Neural cell (in vitro differentiated cells): ENCODE measurements around the gene FNDC7. TPM values are rescaled to one million over a fixed set of nuclear protein-coding genes. Genes with fewer than 3 reads are reported as not detected.

Source experiments
- H2AFZ ChIP-seq: fragments of 200-600, 300-800 bp; sonication (generic), shearing (Covaris generic); 2 replicates; pipeline ENCODE4 v1.6.0; 2014; ENCODE audit warnings: low read depth, mild to moderate bottlenecking, antibody characterized with exemption, low read length, moderate library complexity
- H3F3A ChIP-seq: fragments of 200-600 bp; shearing (Covaris generic); 2 replicates; pipeline ENCODE4 v1.6.1; 2016; ENCODE audit warnings: mild to moderate bottlenecking, moderate library complexity, mixed read lengths, antibody characterized with exemption, low read length; ENCODE audit not compliant: insufficient read depth, poor library complexity, severe bottlenecking
- H3K27ac ChIP-seq: fragments of 200-600, 300-800 bp; sonication (generic), shearing (Covaris generic); 2 replicates; pipeline ENCODE4 v1.5.1; 2014; ENCODE audit warnings: mild to moderate bottlenecking, low read length, moderate library complexity
- H3K27me3 ChIP-seq: fragments of 300-800, 200-600 bp; sonication (generic), shearing (Covaris generic); 2 replicates; pipeline ENCODE4 v1.6.0; 2014; ENCODE audit warnings: mild to moderate bottlenecking, low read depth, low read length, moderate library complexity; ENCODE audit not compliant: insufficient read depth
- H3K36me3 ChIP-seq: fragments of 300-800, 200-600 bp; sonication (generic), shearing (Covaris generic); 2 replicates; pipeline ENCODE4 v1.5.1; 2014; ENCODE audit warnings: mild to moderate bottlenecking, antibody characterized with exemption, low read length, moderate library complexity; ENCODE audit not compliant: insufficient read depth
- H3K4me2 ChIP-seq: fragments of 300-800, 200-600 bp; sonication (generic), shearing (Covaris generic); 2 replicates; pipeline ENCODE4 v1.6.0; 2014; ENCODE audit warnings: mild to moderate bottlenecking, low read length
- H3K4me3 ChIP-seq: fragments of 300-800, 200-600 bp; sonication (generic), shearing (Covaris generic); 2 replicates; pipeline ENCODE4 v1.5.1; 2014; ENCODE audit warnings: mild to moderate bottlenecking, low read length, moderate library complexity
- H3K79me2 ChIP-seq: fragments of 200-600 bp; shearing (Covaris generic); replicated peaks from 2 replicates; pipeline ENCODE4 v1.6.0; 2014; ENCODE audit warnings: mild to moderate bottlenecking, low read length, moderate library complexity; ENCODE audit not compliant: insufficient read depth
- H3K9ac ChIP-seq: fragments of 300-800, 200-600 bp; sonication (generic), shearing (Covaris generic); 2 replicates; pipeline ENCODE4 v1.6.1; 2016; ENCODE audit warnings: mild to moderate bottlenecking, low read length, mixed read lengths
- H3K9me2 ChIP-seq: fragments of 200-600 bp; shearing (Covaris generic); 2 replicates; pipeline ENCODE4 v1.6.1; 2016; ENCODE audit warnings: mild to moderate bottlenecking, low read length, mixed read lengths; ENCODE audit not compliant: insufficient read depth
- H3K9me3 ChIP-seq: fragments of 200-600, 300-800 bp; sonication (generic), shearing (Covaris generic); 2 replicates; pipeline ENCODE4 v1.6.1; 2016; ENCODE audit warnings: mild to moderate bottlenecking, mixed run types, low read length, moderate library complexity, mixed read lengths
- H4K20me1 ChIP-seq: fragments of 200-600 bp; shearing (Covaris generic); 2 replicates; pipeline ENCODE4 v1.6.1; 2016; ENCODE audit warnings: mild to moderate bottlenecking, mixed run types; ENCODE audit not compliant: insufficient read depth
- EP300 ChIP-seq: fragments of 450-650 bp; conservative IDR thresholded peaks from 2 replicates; pipeline ENCODE4 v1.6.1; 2014; ENCODE audit warnings: antibody characterized with exemption, mild to moderate bottlenecking, moderate library complexity; ENCODE audit not compliant: poor library complexity, severe bottlenecking
- EZH2 ChIP-seq: fragments of 200-600, 300-800 bp; shearing (Covaris generic), sonication (generic); IDR thresholded peaks from 2 replicates; pipeline ENCODE4 v1.6.1; 2014; ENCODE audit warnings: antibody characterized with exemption, low read length, borderline replicate concordance, mild to moderate bottlenecking; ENCODE audit not compliant: insufficient read depth, poor library complexity, severe bottlenecking
- MXI1 ChIP-seq: fragments of 450-650 bp; conservative IDR thresholded peaks from 2 replicates; pipeline ENCODE4 v1.6.1; 2014; ENCODE audit warnings: antibody characterized with exemption, mild to moderate bottlenecking; ENCODE audit not compliant: poor library complexity, severe bottlenecking
- POLR2AphosphoS5 ChIP-seq: IDR thresholded peaks from 2 replicates; pipeline ENCODE4 v1.6.1; 2012
- RAD21 ChIP-seq: fragments of 450-650 bp; conservative IDR thresholded peaks from 2 replicates; pipeline ENCODE4 v1.6.1; 2014; ENCODE audit warnings: antibody characterized with exemption, mild to moderate bottlenecking, moderate library complexity
- SMC3 ChIP-seq: fragments of 450-650 bp; conservative IDR thresholded peaks from 2 replicates; pipeline ENCODE4 v1.6.1; 2014; ENCODE audit warnings: antibody characterized with exemption, mild to moderate bottlenecking, moderate library complexity; ENCODE audit not compliant: poor library complexity
- TAF1 ChIP-seq: IDR thresholded peaks from 2 replicates; pipeline ENCODE4 v1.6.1; 2012; ENCODE audit warnings: low read depth
- polyA plus RNA-seq: library from polyadenylated mRNA; depleted of rRNA; stranded (reverse); fragments of >200 nt; gene quantifications from 2 replicates; pipeline ENCODE4 v1.2.3, GENCODE V29; 2014
- TF ChIP-seq, protein P1 (sequence below): fragments of 450-650 bp; IDR thresholded peaks from 2 replicates; pipeline ENCODE4 v1.5.1; 2014; ENCODE audit warnings: antibody characterized with exemption, mild to moderate bottlenecking, moderate library complexity; ENCODE audit not compliant: poor library complexity, severe bottlenecking
- TF ChIP-seq, protein P2 (sequence below): IDR thresholded peaks from 2 replicates; pipeline ENCODE4 v1.6.1; 2012; ENCODE audit warnings: borderline replicate concordance

The FNDC7 gene
- polyA plus RNA-seq, 1 donor from 2014 or later = not detected

DNA sequence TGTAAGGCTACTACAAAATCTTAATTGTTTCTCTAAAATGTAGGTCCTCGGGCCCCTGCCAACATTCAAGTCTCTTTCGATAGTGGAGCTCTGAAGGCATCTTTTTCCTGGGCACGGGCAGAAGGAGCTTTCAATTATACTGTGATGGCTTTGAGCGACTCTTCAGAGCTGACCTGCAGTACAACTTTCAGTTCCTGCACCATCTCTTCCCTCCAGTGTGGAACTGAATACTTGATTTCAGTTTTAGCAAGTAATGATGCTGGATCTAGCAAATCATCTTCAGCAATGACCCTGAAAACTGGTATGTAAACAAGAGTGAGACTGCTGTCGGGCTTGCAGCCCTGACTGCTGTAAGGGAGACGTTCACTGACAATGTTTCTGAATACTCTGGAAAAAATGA, 9.6 kb downstream of the FNDC7 start:
- Histone ChIP-seq H3K79me2 (no peaks in the 10 kb centered on the region), H3K9me2 (no peaks in the 10 kb centered on the region), H3K4me2 (no peak overlapping the region), H3F3A (no peaks in the 10 kb centered on the region), H3K27ac (no peak overlapping the region), H3K4me3 (no peak overlapping the region), H2AFZ (no peak overlapping the region), H3K27me3 (no peaks in the 10 kb centered on the region), H3K9me3 (no peaks in the 10 kb centered on the region), H3K36me3 (no peaks in the 10 kb centered on the region), H3K9ac (no peak overlapping the region), H4K20me1 (no peaks in the 10 kb centered on the region)
- TF ChIP-seq POLR2AphosphoS5 (no peak), SMC3 (no peak), TAF1 (no peak), RAD21 (no peak), EP300 (no peak), MXI1 (no peak), EZH2 (no peak)
- TF ChIP-seq, protein P1, sequence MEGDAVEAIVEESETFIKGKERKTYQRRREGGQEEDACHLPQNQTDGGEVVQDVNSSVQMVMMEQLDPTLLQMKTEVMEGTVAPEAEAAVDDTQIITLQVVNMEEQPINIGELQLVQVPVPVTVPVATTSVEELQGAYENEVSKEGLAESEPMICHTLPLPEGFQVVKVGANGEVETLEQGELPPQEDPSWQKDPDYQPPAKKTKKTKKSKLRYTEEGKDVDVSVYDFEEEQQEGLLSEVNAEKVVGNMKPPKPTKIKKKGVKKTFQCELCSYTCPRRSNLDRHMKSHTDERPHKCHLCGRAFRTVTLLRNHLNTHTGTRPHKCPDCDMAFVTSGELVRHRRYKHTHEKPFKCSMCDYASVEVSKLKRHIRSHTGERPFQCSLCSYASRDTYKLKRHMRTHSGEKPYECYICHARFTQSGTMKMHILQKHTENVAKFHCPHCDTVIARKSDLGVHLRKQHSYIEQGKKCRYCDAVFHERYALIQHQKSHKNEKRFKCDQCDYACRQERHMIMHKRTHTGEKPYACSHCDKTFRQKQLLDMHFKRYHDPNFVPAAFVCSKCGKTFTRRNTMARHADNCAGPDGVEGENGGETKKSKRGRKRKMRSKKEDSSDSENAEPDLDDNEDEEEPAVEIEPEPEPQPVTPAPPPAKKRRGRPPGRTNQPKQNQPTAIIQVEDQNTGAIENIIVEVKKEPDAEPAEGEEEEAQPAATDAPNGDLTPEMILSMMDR = no peak
- TF ChIP-seq, protein P2, sequence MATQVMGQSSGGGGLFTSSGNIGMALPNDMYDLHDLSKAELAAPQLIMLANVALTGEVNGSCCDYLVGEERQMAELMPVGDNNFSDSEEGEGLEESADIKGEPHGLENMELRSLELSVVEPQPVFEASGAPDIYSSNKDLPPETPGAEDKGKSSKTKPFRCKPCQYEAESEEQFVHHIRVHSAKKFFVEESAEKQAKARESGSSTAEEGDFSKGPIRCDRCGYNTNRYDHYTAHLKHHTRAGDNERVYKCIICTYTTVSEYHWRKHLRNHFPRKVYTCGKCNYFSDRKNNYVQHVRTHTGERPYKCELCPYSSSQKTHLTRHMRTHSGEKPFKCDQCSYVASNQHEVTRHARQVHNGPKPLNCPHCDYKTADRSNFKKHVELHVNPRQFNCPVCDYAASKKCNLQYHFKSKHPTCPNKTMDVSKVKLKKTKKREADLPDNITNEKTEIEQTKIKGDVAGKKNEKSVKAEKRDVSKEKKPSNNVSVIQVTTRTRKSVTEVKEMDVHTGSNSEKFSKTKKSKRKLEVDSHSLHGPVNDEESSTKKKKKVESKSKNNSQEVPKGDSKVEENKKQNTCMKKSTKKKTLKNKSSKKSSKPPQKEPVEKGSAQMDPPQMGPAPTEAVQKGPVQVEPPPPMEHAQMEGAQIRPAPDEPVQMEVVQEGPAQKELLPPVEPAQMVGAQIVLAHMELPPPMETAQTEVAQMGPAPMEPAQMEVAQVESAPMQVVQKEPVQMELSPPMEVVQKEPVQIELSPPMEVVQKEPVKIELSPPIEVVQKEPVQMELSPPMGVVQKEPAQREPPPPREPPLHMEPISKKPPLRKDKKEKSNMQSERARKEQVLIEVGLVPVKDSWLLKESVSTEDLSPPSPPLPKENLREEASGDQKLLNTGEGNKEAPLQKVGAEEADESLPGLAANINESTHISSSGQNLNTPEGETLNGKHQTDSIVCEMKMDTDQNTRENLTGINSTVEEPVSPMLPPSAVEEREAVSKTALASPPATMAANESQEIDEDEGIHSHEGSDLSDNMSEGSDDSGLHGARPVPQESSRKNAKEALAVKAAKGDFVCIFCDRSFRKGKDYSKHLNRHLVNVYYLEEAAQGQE = no peak

DNA sequence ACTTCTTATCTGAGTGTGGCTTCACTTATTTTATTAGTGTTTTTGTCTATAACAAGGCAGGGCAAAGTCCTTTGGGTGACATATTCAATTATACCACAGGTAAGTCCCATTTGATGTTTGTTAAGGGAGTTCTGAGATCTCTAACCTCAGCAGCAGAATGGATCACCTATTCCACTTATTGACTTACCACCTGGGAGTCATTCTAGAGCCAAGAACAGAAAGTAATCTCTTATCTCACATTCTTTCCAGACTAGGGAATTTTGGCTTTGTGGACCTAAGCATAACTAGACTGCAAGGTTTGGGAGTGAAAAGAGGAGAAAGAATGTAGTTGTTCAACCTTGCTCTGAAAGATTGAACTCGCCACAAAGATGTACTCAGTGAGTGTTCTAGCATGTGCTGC, 13.2 kb downstream of the FNDC7 start:
- Histone ChIP-seq H3K79me2 (no peaks in the 10 kb centered on the region), H3K4me3 (no peak overlapping the region), H3K27me3 (no peaks in the 10 kb centered on the region), H4K20me1 (no peaks in the 10 kb centered on the region), H3K4me2 (no peak overlapping the region), H3K9ac (no peak overlapping the region), H3F3A (no peaks in the 10 kb centered on the region), H3K36me3 (no peaks in the 10 kb centered on the region), H3K9me2 (no peaks in the 10 kb centered on the region), H2AFZ (no peak overlapping the region), H3K9me3 (no peaks in the 10 kb centered on the region), H3K27ac (no peak overlapping the region)
- no peak for TF ChIP-seq RAD21
- no peak for TF ChIP-seq EZH2
- no peak for TF ChIP-seq EP300
- no peak for TF ChIP-seq SMC3
- TF ChIP-seq POLR2AphosphoS5 = no peak
- no peak for TF ChIP-seq TAF1
- no peak for TF ChIP-seq MXI1
